ENCODE results near the gene ZXDC.

DNA sequence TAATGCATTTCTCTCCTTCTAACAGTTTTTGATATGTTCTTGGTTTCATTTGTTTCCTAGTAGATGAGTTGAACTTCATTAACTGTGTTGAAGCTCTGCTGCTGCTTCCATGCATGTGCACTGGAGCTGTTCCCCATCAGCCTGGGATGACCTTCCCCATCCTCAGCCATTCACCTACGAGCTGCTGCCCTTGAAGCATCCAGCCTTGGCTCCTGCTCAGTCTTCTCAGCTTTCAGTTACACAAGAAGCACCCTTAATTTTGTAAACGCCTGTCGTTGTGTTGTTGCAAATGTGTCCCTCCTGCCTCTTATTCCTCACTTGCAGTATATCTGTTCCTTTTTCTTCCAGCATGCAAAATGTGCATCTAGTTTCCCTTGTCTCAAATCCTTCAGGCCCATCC, 8.5 kb upstream of the ZXDC start:
- no peak for TF ChIP-seq POLR2A (IDR thresholded peaks at IDR 0.05; ENCODE audit: low read depth, low read length)
- no peak for TF ChIP-seq POLR2AphosphoS5 (IDR thresholded peaks at IDR 0.05; ENCODE audit: low read depth, low read length)

All from GM12892 (cell line).